Measurements from ENCODE around the gene C3orf38.

C3orf38 gene

GRCh38 chr3:88189361-88189810, 39.6 kb downstream of the C3orf38 start:
- no peak for TF ChIP-seq TCF12 (IDR thresholded peaks at IDR 0.05; ENCODE audit: low read depth)
- no peak for TF ChIP-seq EP300 (IDR thresholded peaks at IDR 0.05; ENCODE audit: borderline replicate concordance)
- TF ChIP-seq YY1 (IDR thresholded peaks at IDR 0.05; ENCODE audit: low read depth) = no peak
- no peak for TF ChIP-seq USF1 (IDR thresholded peaks at IDR 0.05)
- no peak for TF ChIP-seq ZBTB7A (IDR thresholded peaks at IDR 0.05; ENCODE audit: low read depth)
- TF ChIP-seq REST (IDR thresholded peaks at IDR 0.05; ENCODE audit: low read depth) = no peak
- TF ChIP-seq CREB1 (IDR thresholded peaks at IDR 0.05; ENCODE audit: low read depth) = no peak
- no peak for TF ChIP-seq TAF1 (IDR thresholded peaks at IDR 0.05; ENCODE audit: low read depth)
- TF ChIP-seq TEAD4 (IDR thresholded peaks at IDR 0.05) = no peak

- TF ChIP-seq CEBPB (IDR thresholded peaks at IDR 0.05) = no peak
- no peak for TF ChIP-seq RAD21 (IDR thresholded peaks at IDR 0.05; ENCODE audit: low read depth)
- no peak for TF ChIP-seq EP300 (IDR thresholded peaks at IDR 0.05; ENCODE audit: borderline replicate concordance)
- TF ChIP-seq ZBTB7A (IDR thresholded peaks at IDR 0.05; ENCODE audit: low read depth) = no peak
- TF ChIP-seq CREB1 (IDR thresholded peaks at IDR 0.05; ENCODE audit: low read depth) = no peak
- TF ChIP-seq YY1 (IDR thresholded peaks at IDR 0.05; ENCODE audit: low read depth) = no peak
Observed at GRCh38 chr3:88191872-88192409, 42.2 kb downstream of the C3orf38 start.

GRCh38 chr3:88192631-88193030, 42.9 kb downstream of the C3orf38 start:
- TF ChIP-seq CEBPB (IDR thresholded peaks at IDR 0.05) (no peak), TCF12 (IDR thresholded peaks at IDR 0.05; ENCODE audit: low read depth) (no peak), EP300 (IDR thresholded peaks at IDR 0.05; ENCODE audit: borderline replicate concordance) (no peak), EGR1 (IDR thresholded peaks at IDR 0.05) (no peak), TAF1 (IDR thresholded peaks at IDR 0.05; ENCODE audit: low read depth) (no peak), REST (IDR thresholded peaks at IDR 0.05; ENCODE audit: low read depth) (no peak), CREB1 (IDR thresholded peaks at IDR 0.05; ENCODE audit: low read depth) (no peak), NFIC (IDR thresholded peaks at IDR 0.05) (no peak), YY1 (IDR thresholded peaks at IDR 0.05; ENCODE audit: low read depth) (no peak), TEAD4 (IDR thresholded peaks at IDR 0.05) (no peak), USF1 (IDR thresholded peaks at IDR 0.05) (no peak), MAX (IDR thresholded peaks at IDR 0.05) (no peak), RAD21 (IDR thresholded peaks at IDR 0.05; ENCODE audit: low read depth) (no peak), FOXM1 (IDR thresholded peaks at IDR 0.05; ENCODE audit: borderline replicate concordance, low read depth) (no peak), ZBTB7A (IDR thresholded peaks at IDR 0.05; ENCODE audit: low read depth) (no peak)

- TF ChIP-seq RAD21 (IDR thresholded peaks at IDR 0.05; ENCODE audit: low read depth) = no peak
- no peak for TF ChIP-seq FOXM1 (IDR thresholded peaks at IDR 0.05; ENCODE audit: borderline replicate concordance, low read depth)
- TF ChIP-seq REST (IDR thresholded peaks at IDR 0.05; ENCODE audit: low read depth) = no peak
- TF ChIP-seq TCF12 (IDR thresholded peaks at IDR 0.05; ENCODE audit: low read depth) = no peak
Observed at GRCh38 chr3:88195951-88196434, 46.2 kb downstream of the C3orf38 start.

GRCh38 chr3:88198121-88198520, 48.4 kb downstream of the C3orf38 start:
- TF ChIP-seq RAD21 (IDR thresholded peaks at IDR 0.05; ENCODE audit: low read depth) = no peak
- TF ChIP-seq MAX (IDR thresholded peaks at IDR 0.05) = no peak
- TF ChIP-seq USF1 (IDR thresholded peaks at IDR 0.05) = no peak
